Measurements from ENCODE around the gene BCAN.

BCAN gene

DNA sequence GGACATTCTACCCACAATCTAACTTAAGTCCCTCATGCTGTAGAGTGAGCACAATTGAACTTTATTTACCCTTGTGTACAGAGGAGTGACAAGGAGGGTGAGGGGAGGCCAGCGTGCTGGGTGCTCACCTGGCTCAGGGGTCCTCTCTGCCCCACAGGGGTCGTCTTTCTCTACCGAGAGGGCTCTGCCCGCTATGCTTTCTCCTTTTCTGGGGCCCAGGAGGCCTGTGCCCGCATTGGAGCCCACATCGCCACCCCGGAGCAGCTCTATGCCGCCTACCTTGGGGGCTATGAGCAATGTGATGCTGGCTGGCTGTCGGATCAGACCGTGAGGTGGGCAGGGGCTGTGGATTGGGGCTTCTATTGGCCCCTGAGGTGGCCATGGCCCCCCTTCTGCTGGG lies 5.4 kb downstream of the BCAN start:
- TF ChIP-seq, protein P1, sequence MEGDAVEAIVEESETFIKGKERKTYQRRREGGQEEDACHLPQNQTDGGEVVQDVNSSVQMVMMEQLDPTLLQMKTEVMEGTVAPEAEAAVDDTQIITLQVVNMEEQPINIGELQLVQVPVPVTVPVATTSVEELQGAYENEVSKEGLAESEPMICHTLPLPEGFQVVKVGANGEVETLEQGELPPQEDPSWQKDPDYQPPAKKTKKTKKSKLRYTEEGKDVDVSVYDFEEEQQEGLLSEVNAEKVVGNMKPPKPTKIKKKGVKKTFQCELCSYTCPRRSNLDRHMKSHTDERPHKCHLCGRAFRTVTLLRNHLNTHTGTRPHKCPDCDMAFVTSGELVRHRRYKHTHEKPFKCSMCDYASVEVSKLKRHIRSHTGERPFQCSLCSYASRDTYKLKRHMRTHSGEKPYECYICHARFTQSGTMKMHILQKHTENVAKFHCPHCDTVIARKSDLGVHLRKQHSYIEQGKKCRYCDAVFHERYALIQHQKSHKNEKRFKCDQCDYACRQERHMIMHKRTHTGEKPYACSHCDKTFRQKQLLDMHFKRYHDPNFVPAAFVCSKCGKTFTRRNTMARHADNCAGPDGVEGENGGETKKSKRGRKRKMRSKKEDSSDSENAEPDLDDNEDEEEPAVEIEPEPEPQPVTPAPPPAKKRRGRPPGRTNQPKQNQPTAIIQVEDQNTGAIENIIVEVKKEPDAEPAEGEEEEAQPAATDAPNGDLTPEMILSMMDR (conservative IDR thresholded peaks at IDR 0.05), result no peak

DNA sequence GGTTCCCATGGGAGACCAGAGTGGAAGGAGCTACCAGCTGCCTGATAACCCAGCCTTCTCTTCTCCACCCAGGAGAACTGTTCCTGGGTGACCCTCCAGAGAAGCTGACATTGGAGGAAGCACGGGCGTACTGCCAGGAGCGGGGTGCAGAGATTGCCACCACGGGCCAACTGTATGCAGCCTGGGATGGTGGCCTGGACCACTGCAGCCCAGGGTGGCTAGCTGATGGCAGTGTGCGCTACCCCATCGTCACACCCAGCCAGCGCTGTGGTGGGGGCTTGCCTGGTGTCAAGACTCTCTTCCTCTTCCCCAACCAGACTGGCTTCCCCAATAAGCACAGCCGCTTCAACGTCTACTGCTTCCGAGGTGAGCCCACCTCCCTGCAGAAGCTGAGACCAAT lies 6.6 kb downstream of the BCAN start:
- no peak overlapping the region for H3K27ac ChIP-seq
- TF ChIP-seq, protein P1 (conservative IDR thresholded peaks at IDR 0.05), result no peak

More for the DNA sequence above, 5.4 kb downstream of the BCAN start:
- no peak overlapping the region for H3K27ac ChIP-seq

DNA sequence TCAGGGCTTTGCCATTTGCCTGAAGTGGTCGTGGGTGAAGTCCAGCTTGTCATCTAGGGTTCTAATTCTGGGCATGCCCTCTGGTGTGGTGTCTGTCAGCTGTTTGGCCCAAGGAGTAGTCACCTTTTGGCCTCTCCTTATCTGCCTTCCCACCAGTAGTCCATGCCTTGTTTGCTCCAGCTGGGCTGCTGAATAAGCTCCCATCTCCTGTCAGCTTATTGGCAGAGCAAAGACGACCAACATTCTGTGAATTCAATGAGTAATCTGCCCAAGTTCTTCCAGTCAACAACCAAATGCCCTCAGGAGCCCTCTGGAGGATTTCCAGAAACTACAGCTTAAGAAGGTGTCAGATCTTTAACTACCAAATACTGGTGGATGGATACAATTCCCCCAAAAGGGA lies 7.0 kb downstream of the BCAN start:
- TF ChIP-seq, protein P1 (conservative IDR thresholded peaks at IDR 0.05), result no peak
- H3K27ac ChIP-seq, result no peak overlapping the region

DNA sequence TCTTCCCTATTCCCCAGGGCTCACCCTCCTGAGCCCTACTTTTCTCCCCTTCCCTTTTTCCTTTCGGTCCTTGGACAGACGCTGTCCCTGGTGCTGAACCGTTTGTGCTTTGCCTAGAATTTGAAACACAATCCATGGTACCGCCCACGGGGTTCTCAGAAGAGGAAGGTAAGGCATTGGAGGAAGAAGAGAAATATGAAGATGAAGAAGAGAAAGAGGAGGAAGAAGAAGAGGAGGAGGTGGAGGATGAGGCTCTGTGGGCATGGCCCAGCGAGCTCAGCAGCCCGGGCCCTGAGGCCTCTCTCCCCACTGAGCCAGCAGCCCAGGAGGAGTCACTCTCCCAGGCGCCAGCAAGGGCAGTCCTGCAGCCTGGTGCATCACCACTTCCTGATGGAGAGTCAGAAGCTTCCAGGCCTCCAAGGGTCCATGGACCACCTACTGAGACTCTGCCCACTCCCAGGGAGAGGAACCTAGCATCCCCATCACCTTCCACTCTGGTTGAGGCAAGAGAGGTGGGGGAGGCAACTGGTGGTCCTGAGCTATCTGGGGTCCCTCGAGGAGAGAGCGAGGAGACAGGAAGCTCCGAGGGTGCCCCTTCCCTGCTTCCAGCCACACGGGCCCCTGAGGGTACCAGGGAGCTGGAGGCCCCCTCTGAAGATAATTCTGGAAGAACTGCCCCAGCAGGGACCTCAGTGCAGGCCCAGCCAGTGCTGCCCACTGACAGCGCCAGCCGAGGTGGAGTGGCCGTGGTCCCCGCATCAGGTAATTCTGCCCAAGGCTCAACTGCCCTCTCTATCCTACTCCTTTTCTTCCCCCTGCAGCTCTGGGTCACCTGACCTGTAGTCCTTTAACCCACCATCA lies 10.4 kb downstream of the BCAN start:
- H3K27ac ChIP-seq, result no peak overlapping the region
- TF ChIP-seq, protein P1 (conservative IDR thresholded peaks at IDR 0.05), result no peak

DNA sequence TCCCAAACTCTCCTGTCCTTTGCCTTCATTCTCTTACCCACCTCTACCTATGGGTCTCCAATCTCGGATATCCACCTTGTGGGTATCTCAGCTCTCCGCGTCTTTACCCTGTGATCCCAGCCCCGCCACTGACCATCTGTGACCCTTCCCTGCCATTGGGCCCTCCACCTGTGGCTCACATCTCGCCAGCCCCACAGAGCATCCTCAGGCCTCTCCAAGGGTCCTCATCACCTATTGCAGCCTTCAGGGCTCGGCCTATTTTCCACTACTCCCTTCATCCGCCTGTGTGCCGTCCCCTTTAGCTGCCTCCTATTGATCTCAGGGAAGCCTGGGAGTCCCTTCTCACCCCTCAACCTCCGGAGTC lies 11.1 kb downstream of the BCAN start:
- H3K27ac ChIP-seq, result no peak overlapping the region
- TF ChIP-seq, protein P1 (conservative IDR thresholded peaks at IDR 0.05), result no peak

DNA sequence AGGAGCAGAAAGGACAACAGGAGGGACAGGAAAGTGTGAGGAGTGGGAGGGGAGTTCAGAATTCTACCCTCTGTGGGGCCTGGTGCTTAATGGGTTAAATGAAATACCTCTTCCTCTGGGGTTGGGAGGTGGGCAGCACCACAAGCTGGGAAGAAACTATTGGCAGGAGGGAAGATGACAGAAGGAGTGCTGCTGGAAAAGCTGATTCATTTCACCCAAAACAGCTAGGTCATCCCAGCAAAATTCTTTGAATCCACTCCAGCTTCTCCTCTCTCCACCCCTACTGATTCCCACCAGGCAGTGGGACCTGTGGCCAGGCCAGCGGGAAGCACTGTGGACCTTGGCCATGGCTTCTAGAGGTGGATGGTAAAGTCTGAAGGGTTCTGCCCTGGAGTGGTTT lies 12.8 kb downstream of the BCAN start:
- TF ChIP-seq, protein P1 (conservative IDR thresholded peaks at IDR 0.05), result no peak

DNA sequence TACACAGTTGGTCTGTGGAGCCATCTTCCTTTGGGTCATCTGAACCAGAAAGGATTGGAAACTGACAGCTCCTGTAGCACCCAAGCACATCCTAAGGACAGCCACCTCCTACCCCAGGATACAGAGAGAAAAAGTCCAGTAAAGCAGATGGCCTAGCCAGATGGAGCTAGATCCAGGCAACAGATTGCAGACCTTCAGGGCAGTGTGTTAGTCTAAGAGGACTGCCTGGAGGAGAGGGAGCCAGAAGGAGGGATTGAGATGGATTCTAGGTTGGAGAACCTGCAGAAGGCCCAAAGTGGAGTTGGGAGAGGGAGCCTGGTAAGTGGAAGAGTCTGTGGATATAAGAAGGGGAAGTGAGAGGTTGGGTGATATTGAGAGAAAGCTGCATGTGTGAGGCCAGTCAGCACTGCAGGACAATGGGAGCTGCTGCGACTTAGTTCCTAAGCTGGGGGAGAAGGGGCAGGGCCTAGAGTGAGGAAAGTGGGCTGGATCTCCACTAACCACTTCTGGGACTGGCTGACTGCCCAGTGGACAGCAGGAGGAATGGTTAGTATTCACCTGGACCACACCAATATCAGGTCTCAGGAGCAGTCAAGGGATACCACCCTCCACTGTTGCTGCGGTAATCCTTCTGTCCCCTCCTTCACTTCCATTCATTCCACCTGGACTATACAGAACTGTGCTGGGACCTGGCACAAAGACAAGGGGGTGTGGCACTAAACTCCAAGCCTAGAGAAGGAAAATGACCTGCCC lies 13.4 kb downstream of the BCAN start:
- H3K27ac ChIP-seq, result no peak overlapping the region
- TF ChIP-seq, protein P1 (conservative IDR thresholded peaks at IDR 0.05), result no peak

More for the DNA sequence above, 12.8 kb downstream of the BCAN start:
- H3K27ac ChIP-seq, result no peak overlapping the region
